Suprapubic skin (tissue), 4 donors: ENCODE data around the gene TUSC7. TPM values are rescaled to one million over a fixed set of nuclear protein-coding genes. Genes with fewer than 3 reads are reported as not detected.

Source experiments
- DNase-seq, 2 donors: peaks; one replicate each; pipeline ENCODE4 v3.0.0-alpha.2; 2019; ENCODE audit warnings: low spot score in 2 of 2
- H3K27ac ChIP-seq: fragments of 200-600 bp; sonication (generic); one replicate; pipeline ENCODE4 v1.5.1; 2019
- H3K27me3 ChIP-seq: fragments of 200-600 bp; sonication (generic); one replicate; pipeline ENCODE4 v1.5.1; 2019
- H3K36me3 ChIP-seq: fragments of 200-600 bp; sonication (generic); one replicate; pipeline ENCODE4 v1.5.1; 2019
- H3K4me1 ChIP-seq: fragments of 200-600 bp; sonication (generic); one replicate; pipeline ENCODE4 v1.5.1; 2019
- H3K4me3 ChIP-seq: fragments of 200-600 bp; sonication (generic); one replicate; pipeline ENCODE4 v1.5.1; 2019; ENCODE audit warnings: mild to moderate bottlenecking
- H3K9me3 ChIP-seq: fragments of 200-600 bp; sonication (generic); one replicate; pipeline ENCODE4 v1.5.1; 2019
- CTCF ChIP-seq, 2 donors: fragments of 200-600 bp in 1 of 2; fragments of 450-650 bp in 1 of 2; sonication (generic) in 1 of 2; IDR thresholded peaks; one replicate each; pipeline ENCODE4 v1.5.1; 2016 to 2019; ENCODE audit warnings: antibody characterized with exemption in 2 of 2, mild to moderate bottlenecking in 1 of 2, moderate library complexity in 1 of 2
- EP300 ChIP-seq: sonication (generic); formaldehyde crosslinking; IDR thresholded peaks from one replicate; pipeline ENCODE4 v1.6.1; 2017; ENCODE audit warnings: antibody characterized with exemption
- POLR2A ChIP-seq, 2 donors: fragments of 450-650 bp; IDR thresholded peaks; one replicate each; pipeline ENCODE4 v1.6.1; 2017; ENCODE audit warnings: antibody characterized with exemption in 2 of 2, mild to moderate bottlenecking in 2 of 2, moderate library complexity in 2 of 2
- POLR2AphosphoS5 ChIP-seq, 3 donors: sonication (generic); formaldehyde crosslinking; IDR thresholded peaks; one replicate each; pipeline ENCODE4 v1.6.1; 2017; ENCODE audit warnings: antibody characterized with exemption in 3 of 3
- WGBS: methylation state at CpG from one replicate; pipeline ENCODE4 v1.1.5; 2018; 5-methylcytosine and 5-hydroxymethylcytosine counted together
- total RNA-seq, 4 donors: library from RNA; depleted of rRNA; stranded (reverse); fragments of >200 nt; gene quantifications; one replicate each; pipeline ENCODE4 v1.1.0, GENCODE V29; 2016

The TUSC7 gene
- not detected for total RNA-seq

GRCh38 chr3:116709479-116709878 lies at the start of gene TUSC7:
Gene TUSC7, plus strand, starts transcription at chr3:116709779.
- H3K27ac ChIP-seq, result no peak within 1 kb of the TSS
- no peak for DNase-seq
- no peaks in the 10 kb centered on the region for H3K9me3 ChIP-seq
- no peak within 1 kb of the TSS for H3K4me3 ChIP-seq
- WGBS, result 95% methylated on average over 4 of the region's 4 CpGs
- no peak for TF ChIP-seq POLR2A (IDR thresholded peaks at IDR 0.05)
- TF ChIP-seq EP300, result no peak
- no peaks in the 10 kb centered on the region for H3K4me1 ChIP-seq
- no peaks in the 10 kb centered on the region for H3K36me3 ChIP-seq
- no peaks in the 10 kb centered on the region for H3K27me3 ChIP-seq

- H3K36me3 ChIP-seq, result no peaks in the 10 kb centered on the region
- WGBS, result 77% methylated on average over 1 of the region's 1 CpG
- DNase-seq, result no peak
- no peak overlapping the region for H3K27ac ChIP-seq
- no peaks in the 10 kb centered on the region for H3K9me3 ChIP-seq
- H3K4me1 ChIP-seq, result no peaks in the 10 kb centered on the region
- H3K4me3 ChIP-seq, result no peak overlapping the region
- H3K27me3 ChIP-seq, result no peaks in the 10 kb centered on the region
- no peak for TF ChIP-seq POLR2A (IDR thresholded peaks at IDR 0.05)
- no peak for TF ChIP-seq POLR2AphosphoS5 (IDR thresholded peaks at IDR 0.05)
- TF ChIP-seq CTCF (IDR thresholded peaks at IDR 0.05), result no peak
- no peak for TF ChIP-seq EP300
Observed at GRCh38 chr3:116661196-116661595, 48.4 kb upstream of the TUSC7 start.

GRCh38 chr3:116663161-116664110 lies 46.1 kb upstream of the TUSC7 start:
- no peak for TF ChIP-seq EP300
- TF ChIP-seq POLR2AphosphoS5 (IDR thresholded peaks at IDR 0.05), result no peak
- TF ChIP-seq CTCF (IDR thresholded peaks at IDR 0.05), result no peak
- TF ChIP-seq POLR2A (IDR thresholded peaks at IDR 0.05), result no peak
- Histone ChIP-seq H3K9me3 (no peaks in the 10 kb centered on the region), H3K4me3 (no peak overlapping the region), H3K4me1 (no peaks in the 10 kb centered on the region), H3K27ac (no peak overlapping the region), H3K36me3 (no peaks in the 10 kb centered on the region), H3K27me3 (no peaks in the 10 kb centered on the region)
- 30% methylated on average over 8 of the region's 8 CpGs for WGBS
- no peak for DNase-seq

GRCh38 chr3:116667324-116667723 lies 42.3 kb upstream of the TUSC7 start:
- no peak for DNase-seq
- Histone ChIP-seq H3K4me3 (no peak overlapping the region), H3K9me3 (no peaks in the 10 kb centered on the region), H3K27ac (no peak overlapping the region), H3K36me3 (no peaks in the 10 kb centered on the region), H3K4me1 (no peaks in the 10 kb centered on the region), H3K27me3 (no peaks in the 10 kb centered on the region)
- no peak for TF ChIP-seq POLR2A (IDR thresholded peaks at IDR 0.05)
- no peak for TF ChIP-seq EP300
- TF ChIP-seq POLR2AphosphoS5 (IDR thresholded peaks at IDR 0.05), result no peak
- no peak for TF ChIP-seq CTCF (IDR thresholded peaks at IDR 0.05)

GRCh38 chr3:116667791-116668190 lies 41.8 kb upstream of the TUSC7 start:
- DNase-seq, result no peak
- Histone ChIP-seq H3K36me3 (no peaks in the 10 kb centered on the region), H3K4me3 (no peak overlapping the region), H3K4me1 (no peaks in the 10 kb centered on the region), H3K27me3 (no peaks in the 10 kb centered on the region), H3K9me3 (no peaks in the 10 kb centered on the region), H3K27ac (no peak overlapping the region)
- 73% methylated on average over 1 of the region's 1 CpG for WGBS
- TF ChIP-seq POLR2A (IDR thresholded peaks at IDR 0.05), result no peak
- TF ChIP-seq CTCF (IDR thresholded peaks at IDR 0.05), result no peak
- TF ChIP-seq EP300, result no peak
- no peak for TF ChIP-seq POLR2AphosphoS5 (IDR thresholded peaks at IDR 0.05)
